PC-9 (cell line): ENCODE data around the gene SHISAL1. TPM values are rescaled to one million over a fixed set of nuclear protein-coding genes. Genes with fewer than 3 reads are reported as not detected.

ENCODE experiments used
- BruUV-seq: library from RNA; stranded (reverse); fragments of 400-500 nt; replicated peaks from 2 replicates; lab custom pipeline; 2021; lab: Mats Ljungman, UMichigan
- CTCF ChIA-PET: fragments of 300-600 bp; sonication (Branson Sonifier 250); formaldehyde crosslinking; loops from one replicate; lab custom pipeline; 2022; ENCODE audit warnings: antibody characterized with exemption; lab: Charles Lee
- POLR2A ChIA-PET: fragments of 300-600 bp; sonication (Branson Sonifier 250); formaldehyde crosslinking; loops from one replicate; lab custom pipeline; 2022; ENCODE audit warnings: antibody characterized with exemption; ENCODE audit not compliant: unreplicated experiment; lab: Charles Lee
- DNase-seq, 2 experiments: peaks; one replicate each; pipeline versions ENCODE4 v3.0.0 to v3.0.0-alpha.2; 2015 to 2022; ENCODE audit warnings: mixed read lengths in 1 of 2
- H2AFZ ChIP-seq: fragments of 200-600 bp; sonication (generic); 2 replicates; pipeline ENCODE4 v1.8.1; 2017; ENCODE audit warnings: antibody characterized with exemption
- H3F3A ChIP-seq: fragments of 200-600 bp; sonication (generic); 2 replicates; pipeline ENCODE4 v1.8.1; 2017; ENCODE audit warnings: antibody characterized with exemption, mild to moderate bottlenecking, low read depth; ENCODE audit not compliant: insufficient read depth
- H3K27ac ChIP-seq: fragments of 200-600 bp; sonication (generic); 2 replicates; pipeline ENCODE4 v1.6.1; 2016; ENCODE audit warnings: mixed run types
- H3K27me3 ChIP-seq: fragments of 200-600 bp; sonication (generic); 2 replicates; pipeline ENCODE4 v1.6.1; 2016; ENCODE audit warnings: low read depth, mixed run types; ENCODE audit not compliant: insufficient read depth
- H3K36me3 ChIP-seq: fragments of 200-600 bp; sonication (generic); 2 replicates; pipeline ENCODE4 v1.6.1; 2016; ENCODE audit warnings: low read depth, mixed run types
- H3K4me1 ChIP-seq: fragments of 200-600 bp; sonication (generic); replicated peaks from 2 replicates; pipeline ENCODE4 v1.6.1; 2016; ENCODE audit warnings: mixed run types; ENCODE audit not compliant: insufficient read depth
- H3K4me2 ChIP-seq: fragments of 200-600 bp; sonication (generic); 2 replicates; pipeline ENCODE4 v1.6.1; 2017; ENCODE audit warnings: mixed run types
- H3K4me3 ChIP-seq: fragments of 200-600 bp; sonication (generic); 2 replicates; pipeline ENCODE4 v1.6.1; 2016; ENCODE audit warnings: mixed run types
- H3K79me2 ChIP-seq: fragments of 200-600 bp; sonication (generic); 2 replicates; pipeline ENCODE4 v1.6.1; 2017; ENCODE audit warnings: low read depth, mixed run types
- H3K9me2 ChIP-seq: fragments of 200-600 bp; sonication (generic); 2 replicates; pipeline ENCODE4 v1.8.1; 2017; ENCODE audit warnings: mild to moderate bottlenecking; ENCODE audit not compliant: insufficient read depth
- H3K9me3 ChIP-seq: fragments of 200-600 bp; sonication (generic); 2 replicates; pipeline ENCODE4 v1.8.1; 2016; ENCODE audit warnings: low read depth; ENCODE audit not compliant: insufficient read depth
- H4K20me1 ChIP-seq: fragments of 200-600 bp; sonication (generic); 2 replicates; pipeline ENCODE4 v1.8.1; 2017; ENCODE audit not compliant: insufficient read depth
- EZH2 ChIP-seq: fragments of 200-600 bp; sonication (generic); IDR thresholded peaks from 2 replicates; pipeline ENCODE4 v1.8.0; 2017; ENCODE audit warnings: antibody characterized with exemption, low read depth
- intact Hi-C: fragments of 100-400 bp; cut with micrococcal nuclease; formaldehyde crosslinking; loops from one replicate; pipeline ENCODE4 v1.10.0; 2022; ENCODE audit not compliant: unreplicated experiment
- total RNA-seq: library from RNA; stranded (reverse); gene quantifications from 2 replicates; pipeline ENCODE4 v1.2.3, GENCODE V29; 2021
- TF ChIP-seq, protein P1 (sequence below): fragments of 200-600 bp; sonication (generic); conservative IDR thresholded peaks from 2 replicates; pipeline ENCODE4 v1.6.1; 2017; ENCODE audit warnings: mixed run types, antibody characterized with exemption, mild to moderate bottlenecking, moderate library complexity

SHISAL1 gene
- total RNA-seq, 1 experiment from 2014 or later, result 0.94 TPM

DNA sequence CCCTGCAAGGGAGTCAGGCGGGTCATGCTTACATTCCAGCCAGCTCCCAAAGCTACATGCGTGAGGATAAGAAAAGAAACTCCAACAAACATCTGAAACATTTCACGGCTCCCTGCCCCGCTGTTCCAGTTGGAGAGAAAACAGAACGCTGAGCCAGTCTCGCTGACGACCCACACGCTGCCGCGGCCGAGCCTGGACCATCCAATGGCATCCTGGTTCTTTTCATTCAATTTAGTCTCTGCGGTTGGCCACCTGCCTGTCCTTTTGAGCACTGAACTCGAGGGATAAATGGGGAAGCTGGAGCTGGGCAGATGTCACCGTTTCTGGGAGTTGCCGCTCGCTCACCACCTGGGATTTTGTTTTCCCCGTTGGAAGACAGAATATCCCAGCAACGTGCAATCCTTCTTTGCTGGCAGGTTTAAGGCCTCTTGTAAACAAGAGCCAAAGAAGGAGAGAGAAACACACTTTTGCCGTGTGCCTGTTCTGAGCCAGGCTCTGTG lies 45.3 kb upstream of the SHISAL1 start:
- Histone ChIP-seq H4K20me1 (no peaks in the 10 kb centered on the region), H3K27ac (no peak overlapping the region), H3K4me2 (no peak overlapping the region), H3K79me2 (no peaks in the 10 kb centered on the region), H3F3A (peaks cover 33% of the 10 kb centered on the region; the same call in 1 of the 2 replicates), H3K36me3 (no peaks in the 10 kb centered on the region), H3K4me3 (no peak overlapping the region), H3K9me2 (no peaks in the 10 kb centered on the region), H3K4me1 (peaks cover 41% of the 10 kb centered on the region), H3K9me3 (no peaks in the 10 kb centered on the region), H3K27me3 (no peaks in the 10 kb centered on the region), H2AFZ (no peak overlapping the region)
- no peak for DNase-seq
- POLR2A ChIA-PET, result interaction anchor here (0.6 kb wide), 1 partner anchor 1807 kb away, joined by 7 read pairs; no protein-coding TSS in a partner anchor
- CTCF ChIA-PET, result no interaction called here
- no TSS peak for BruUV-seq
- intact Hi-C loops, result no loop called here
- TF ChIP-seq, protein P1, sequence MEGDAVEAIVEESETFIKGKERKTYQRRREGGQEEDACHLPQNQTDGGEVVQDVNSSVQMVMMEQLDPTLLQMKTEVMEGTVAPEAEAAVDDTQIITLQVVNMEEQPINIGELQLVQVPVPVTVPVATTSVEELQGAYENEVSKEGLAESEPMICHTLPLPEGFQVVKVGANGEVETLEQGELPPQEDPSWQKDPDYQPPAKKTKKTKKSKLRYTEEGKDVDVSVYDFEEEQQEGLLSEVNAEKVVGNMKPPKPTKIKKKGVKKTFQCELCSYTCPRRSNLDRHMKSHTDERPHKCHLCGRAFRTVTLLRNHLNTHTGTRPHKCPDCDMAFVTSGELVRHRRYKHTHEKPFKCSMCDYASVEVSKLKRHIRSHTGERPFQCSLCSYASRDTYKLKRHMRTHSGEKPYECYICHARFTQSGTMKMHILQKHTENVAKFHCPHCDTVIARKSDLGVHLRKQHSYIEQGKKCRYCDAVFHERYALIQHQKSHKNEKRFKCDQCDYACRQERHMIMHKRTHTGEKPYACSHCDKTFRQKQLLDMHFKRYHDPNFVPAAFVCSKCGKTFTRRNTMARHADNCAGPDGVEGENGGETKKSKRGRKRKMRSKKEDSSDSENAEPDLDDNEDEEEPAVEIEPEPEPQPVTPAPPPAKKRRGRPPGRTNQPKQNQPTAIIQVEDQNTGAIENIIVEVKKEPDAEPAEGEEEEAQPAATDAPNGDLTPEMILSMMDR, result no peak
- no peak for TF ChIP-seq EZH2

GRCh38 chr22:44357296-44357965 lies 44.7 kb upstream of the SHISAL1 start:
- ChIA-PET POLR2A (interaction anchor here (0.6 kb wide), 1 partner anchor 1807 kb away, joined by 7 read pairs; no protein-coding TSS in a partner anchor), CTCF (no interaction called here)
- no peak for DNase-seq
- Histone ChIP-seq H4K20me1 (no peaks in the 10 kb centered on the region), H2AFZ (no peak overlapping the region), H3K4me3 (no peak overlapping the region), H3K79me2 (no peaks in the 10 kb centered on the region), H3F3A (peaks cover 27% of the 10 kb centered on the region; the same call in 1 of the 2 replicates), H3K27ac (no peak overlapping the region), H3K36me3 (no peaks in the 10 kb centered on the region), H3K9me3 (no peaks in the 10 kb centered on the region), H3K4me2 (no peak overlapping the region), H3K9me2 (no peaks in the 10 kb centered on the region), H3K27me3 (no peaks in the 10 kb centered on the region), H3K4me1 (peaks cover 40% of the 10 kb centered on the region)
- no peak for TF ChIP-seq EZH2
- TF ChIP-seq, protein P1, result peak; percentile 28; the same call in 1 of the 2 replicates
- no TSS peak for BruUV-seq
- intact Hi-C loops, result no loop called here

DNA sequence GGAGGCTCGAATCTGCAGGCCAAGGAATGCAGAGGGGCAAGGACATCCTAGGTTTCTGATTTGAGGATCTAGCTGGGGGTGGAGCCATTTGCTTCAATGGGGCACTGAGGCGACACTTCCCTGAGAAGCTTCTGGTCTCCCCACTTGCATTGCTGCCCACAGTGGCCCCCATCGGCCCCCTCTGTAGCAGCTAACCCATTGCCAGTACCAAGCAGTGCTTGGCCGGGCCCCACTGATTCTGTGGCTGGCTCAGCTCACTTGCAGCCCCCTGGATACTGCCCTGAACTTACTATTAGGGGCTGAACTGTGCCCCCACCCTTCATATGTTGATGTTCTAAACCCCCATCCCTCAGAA lies 42.9 kb upstream of the SHISAL1 start:
- no TSS peak for BruUV-seq
- Histone ChIP-seq H3K9me2 (no peaks in the 10 kb centered on the region), H3K4me1 (peaks cover 38% of the 10 kb centered on the region), H4K20me1 (no peaks in the 10 kb centered on the region), H3K27me3 (no peaks in the 10 kb centered on the region), H3K4me2 (no peak overlapping the region), H3K4me3 (no peak overlapping the region), H3K79me2 (no peaks in the 10 kb centered on the region), H3F3A (peaks cover 25% of the 10 kb centered on the region), H3K9me3 (no peaks in the 10 kb centered on the region), H2AFZ (no peak overlapping the region), H3K27ac (no peak overlapping the region), H3K36me3 (no peaks in the 10 kb centered on the region)
- no peak for DNase-seq
- ChIA-PET CTCF (no interaction called here), POLR2A (no interaction called here)
- intact Hi-C loops, result no loop called here
- no peak for TF ChIP-seq EZH2
- TF ChIP-seq, protein P1, result no peak
